Activated CD4-positive, alpha-beta T cell treated with anti-CD3 and anti-CD28 coated beads for 48 hours (primary cell): Measurements from ENCODE around the gene TNFRSF8.
"Not testable (repeated sequence)": the region's sequence is repeated elsewhere in the genome, so short reads cannot be mapped to it uniquely, and the experiment has no call there.

ENCODE experiments used
- DNase-seq: peaks from one replicate; pipeline ENCODE4 v3.0.0-alpha.2; 2020

The TNFRSF8 gene

GRCh38 chr1:12088607-12089006 is 25.5 kb downstream of the TNFRSF8 start:
- DNase-seq: peak; percentile 41

- no peak for DNase-seq
Observed at GRCh38 chr1:12090326-12090725, 27.2 kb downstream of the TNFRSF8 start.

- DNase-seq: no peak
Observed at GRCh38 chr1:12091191-12091590, 28.1 kb downstream of the TNFRSF8 start.

GRCh38 chr1:12094180-12094579 is 31.1 kb downstream of the TNFRSF8 start:
- no peak for DNase-seq

GRCh38 chr1:12095452-12096263 is 32.6 kb downstream of the TNFRSF8 start:
- no peak for DNase-seq

- no peak for DNase-seq
Observed at GRCh38 chr1:12096615-12097014, 33.5 kb downstream of the TNFRSF8 start.

- no peak for DNase-seq
Observed at GRCh38 chr1:12097321-12097720, 34.2 kb downstream of the TNFRSF8 start.

GRCh38 chr1:12098786-12099185 is 35.7 kb downstream of the TNFRSF8 start:
- DNase-seq: no peak

- no peak for DNase-seq
Observed at GRCh38 chr1:12099610-12100009, 36.5 kb downstream of the TNFRSF8 start.

GRCh38 chr1:12100071-12100470 is 37.0 kb downstream of the TNFRSF8 start:
- no peak for DNase-seq

- not testable (repeated sequence) for DNase-seq
Observed at GRCh38 chr1:12101120-12101519, 38.0 kb downstream of the TNFRSF8 start.

- no peak for DNase-seq
Observed at GRCh38 chr1:12102066-12102465, 39.0 kb downstream of the TNFRSF8 start.

- DNase-seq: no peak
Observed at GRCh38 chr1:12104417-12104816, 41.3 kb downstream of the TNFRSF8 start.

- no peak for DNase-seq
Observed at GRCh38 chr1:12106153-12106552, 43.0 kb downstream of the TNFRSF8 start.

- peak; percentile 23 for DNase-seq
Observed at GRCh38 chr1:12106861-12107260, 43.8 kb downstream of the TNFRSF8 start.

GRCh38 chr1:12107718-12108117 is 44.6 kb downstream of the TNFRSF8 start:
- DNase-seq: no peak

GRCh38 chr1:12109901-12110300 is 46.8 kb downstream of the TNFRSF8 start:
- no peak for DNase-seq

GRCh38 chr1:12111741-12112140 is 48.6 kb downstream of the TNFRSF8 start:
- no peak for DNase-seq

- no peak for DNase-seq
Observed at GRCh38 chr1:12112711-12113161, 49.6 kb downstream of the TNFRSF8 start.

GRCh38 chr1:12113433-12114339 is 50.6 kb downstream of the TNFRSF8 start:
- DNase-seq: no peak

- no peak for DNase-seq
Observed at GRCh38 chr1:12114340-12114683, 51.2 kb downstream of the TNFRSF8 start.

- DNase-seq: no peak
Observed at GRCh38 chr1:12114916-12115315, 51.8 kb downstream of the TNFRSF8 start.

- DNase-seq: no peak
Observed at GRCh38 chr1:12121212-12122003, 58.3 kb downstream of the TNFRSF8 start.
